ENCODE results near the gene FAM162A. TPM values are rescaled to one million over a fixed set of nuclear protein-coding genes. Genes with fewer than 3 reads are reported as not detected.

Gene FAM162A
- total RNA-seq, 1 experiment from 2014 or later: 37.4 TPM

- Histone ChIP-seq H3K4me1 (no peaks in the 10 kb centered on the region), H3K36me3 (ENCODE audit: control insufficient read depth, insufficient read depth, low read length) (no peaks in the 10 kb centered on the region), H3K4me3 (ENCODE audit: low read depth, low read length) (no peak overlapping the region), H3K9me3 (no peaks in the 10 kb centered on the region), H3K27me3 (replicated peaks; ENCODE audit: control insufficient read depth, insufficient read depth, low read length) (no peaks in the 10 kb centered on the region)
- H3K4me3 Mint-ChIP-seq (ENCODE audit: unreplicated experiment): no peak overlapping the region
- H3K27me3 Mint-ChIP-seq (ENCODE audit: insufficient read depth, unreplicated experiment): no peaks in the 10 kb centered on the region
- DNase-seq: no peak
- no peaks in the 10 kb centered on the region for H3K4me1 Mint-ChIP-seq (ENCODE audit: low read depth, unreplicated experiment)
- peaks cover 6% of the 10 kb centered on the region for H3K36me3 Mint-ChIP-seq (ENCODE audit: insufficient read depth, unreplicated experiment)
- POLR2A ChIA-PET: no interaction called here
- H3K9me3 Mint-ChIP-seq (ENCODE audit: unreplicated experiment): no peaks in the 10 kb centered on the region
- intact Hi-C loops (cut with micrococcal nuclease; ENCODE audit: unreplicated experiment): no loop called here
- no peak for TF ChIP-seq CTCF (IDR thresholded peaks at IDR 0.05; ENCODE audit: insufficient read depth in 1 of 2, low read depth in 1 of 2, low read length in 1 of 2, severe bottlenecking in 1 of 2, unreplicated experiment in 1 of 2)
- CTCF ChIA-PET: interaction anchor here (0.8 kb wide), 1 partner anchor 13 kb away, joined by 3 read pairs; no protein-coding TSS in a partner anchor
- H3K27ac Mint-ChIP-seq (ENCODE audit: unreplicated experiment): no peak overlapping the region
- no TSS peak for BruUV-seq (replicated peaks)
Observed at GRCh38 chr3:122406198-122406597, 22.2 kb downstream of the FAM162A start.

GRCh38 chr3:122407946-122408345, 24.0 kb downstream of the FAM162A start:
- H3K27ac Mint-ChIP-seq (ENCODE audit: unreplicated experiment): no peak overlapping the region
- H3K4me1 Mint-ChIP-seq (ENCODE audit: low read depth, unreplicated experiment): peaks cover 3% of the 10 kb centered on the region
- no TSS peak for BruUV-seq (replicated peaks)
- POLR2A ChIA-PET: no interaction called here
- DNase-seq: no peak
- no peaks in the 10 kb centered on the region for H3K27me3 Mint-ChIP-seq (ENCODE audit: insufficient read depth, unreplicated experiment)
- CTCF ChIA-PET: no interaction called here
- H3K9me3 ChIP-seq: no peaks in the 10 kb centered on the region
- no peaks in the 10 kb centered on the region for H3K27me3 ChIP-seq (replicated peaks; ENCODE audit: control insufficient read depth, insufficient read depth, low read length)
- no peaks in the 10 kb centered on the region for H3K36me3 ChIP-seq (ENCODE audit: control insufficient read depth, insufficient read depth, low read length)
- H3K4me3 ChIP-seq (ENCODE audit: low read depth, low read length): no peak overlapping the region
- no peaks in the 10 kb centered on the region for H3K9me3 Mint-ChIP-seq (ENCODE audit: unreplicated experiment)
- peaks cover 6% of the 10 kb centered on the region for H3K36me3 Mint-ChIP-seq (ENCODE audit: insufficient read depth, unreplicated experiment)
- no peak for TF ChIP-seq CTCF (IDR thresholded peaks at IDR 0.05; ENCODE audit: insufficient read depth in 1 of 2, low read depth in 1 of 2, low read length in 1 of 2, severe bottlenecking in 1 of 2, unreplicated experiment in 1 of 2)
- intact Hi-C loops (cut with micrococcal nuclease; ENCODE audit: unreplicated experiment): no loop called here
- no peak overlapping the region for H3K4me3 Mint-ChIP-seq (ENCODE audit: unreplicated experiment)
- no peaks in the 10 kb centered on the region for H3K4me1 ChIP-seq

- Mint-ChIP-seq H3K27me3 (ENCODE audit: insufficient read depth, unreplicated experiment) (no peaks in the 10 kb centered on the region), H3K4me3 (ENCODE audit: unreplicated experiment) (no peak overlapping the region), H3K36me3 (ENCODE audit: insufficient read depth, unreplicated experiment) (peaks cover 11% of the 10 kb centered on the region), H3K4me1 (ENCODE audit: low read depth, unreplicated experiment) (peaks cover 12% of the 10 kb centered on the region), H3K27ac (ENCODE audit: unreplicated experiment) (no peak overlapping the region), H3K9me3 (ENCODE audit: unreplicated experiment) (no peaks in the 10 kb centered on the region)
- Histone ChIP-seq H3K36me3 (ENCODE audit: control insufficient read depth, insufficient read depth, low read length) (no peaks in the 10 kb centered on the region; the same call in 1 of the 2 replicates), H3K4me1 (no peaks in the 10 kb centered on the region), H3K4me3 (ENCODE audit: low read depth, low read length) (no peak overlapping the region), H3K9me3 (no peaks in the 10 kb centered on the region), H3K27me3 (replicated peaks; ENCODE audit: control insufficient read depth, insufficient read depth, low read length) (no peaks in the 10 kb centered on the region)
- intact Hi-C loops (cut with micrococcal nuclease; ENCODE audit: unreplicated experiment): no loop called here
- no peak for DNase-seq
- ChIA-PET CTCF (interaction anchor here (0.7 to 1.0 kb wide), 2 partner anchors 17 to 25 kb away, joined by 3 to 4 read pairs; partner anchors contain the start of gene FAM162A), POLR2A (no interaction called here)
- no peak for TF ChIP-seq CTCF (IDR thresholded peaks at IDR 0.05; ENCODE audit: insufficient read depth in 1 of 2, low read depth in 1 of 2, low read length in 1 of 2, severe bottlenecking in 1 of 2, unreplicated experiment in 1 of 2)
- no TSS peak for BruUV-seq (replicated peaks)
Observed at GRCh38 chr3:122409446-122409845, 25.5 kb downstream of the FAM162A start.

Measured in Caco-2 (cell line).